ENCODE measurements around the gene PSMD13.
A peak's percentile ranks its signal among the peaks of the same experiment; 100 is the strongest.
"Not testable (repeated sequence)": the region's sequence is repeated elsewhere in the genome, so short reads cannot be mapped to it uniquely, and the experiment has no call there.

PSMD13 gene

GRCh38 chr11:220641-221215 is 16.0 kb upstream of the PSMD13 start:
- DNase-seq, result not testable (repeated sequence)

GRCh38 chr11:221539-221938 is 15.2 kb upstream of the PSMD13 start:
- DNase-seq, result no peak

- DNase-seq, result no peak
These were observed 14.6 kb upstream of the PSMD13 start for GRCh38 chr11:221998-222789.

- no peak for DNase-seq
These were observed 13.6 kb upstream of the PSMD13 start for GRCh38 chr11:223026-223789.

GRCh38 chr11:223884-224283 is 12.9 kb upstream of the PSMD13 start:
- no peak for DNase-seq

- no peak for DNase-seq
These were observed 12.4 kb upstream of the PSMD13 start for GRCh38 chr11:224424-224823.

- DNase-seq, result no peak
These were observed 10.9 kb upstream of the PSMD13 start for GRCh38 chr11:225734-226453.

GRCh38 chr11:227824-228379 is 8.9 kb upstream of the PSMD13 start:
- DNase-seq, result no peak

GRCh38 chr11:230431-230830 is 6.3 kb upstream of the PSMD13 start:
- no peak for DNase-seq

GRCh38 chr11:232783-233565 is 3.8 kb upstream of the PSMD13 start:
- no peak for DNase-seq

- no peak for DNase-seq
These were observed 1.6 kb upstream of the PSMD13 start for GRCh38 chr11:235180-235579.

- DNase-seq, result no peak
These were observed 1.2 kb upstream of the PSMD13 start for GRCh38 chr11:235609-235996.

GRCh38 chr11:235997-236773 is 591 bp upstream of the PSMD13 start, which contains the start of gene SIRT3:
Gene SIRT3, minus strand, starts transcription at chr11:236342. Its CDS starts 14 bp downstream, at chr11:236328.
- DNase-seq, result peak; percentile 15

GRCh38 chr11:238346-238745 is 1.6 kb downstream of the PSMD13 start:
- not testable (repeated sequence) for DNase-seq

GRCh38 chr11:240315-240714 is 3.5 kb downstream of the PSMD13 start:
- no peak for DNase-seq

GRCh38 chr11:241634-242033 is 4.9 kb downstream of the PSMD13 start:
- DNase-seq, result no peak

GRCh38 chr11:244376-244775 is 7.6 kb downstream of the PSMD13 start:
- no peak for DNase-seq

- no peak for DNase-seq
These were observed 12.3 kb downstream of the PSMD13 start for GRCh38 chr11:249062-249461.

- DNase-seq, result no peak
These were observed 13.5 kb downstream of the PSMD13 start for GRCh38 chr11:250274-250673.

GRCh38 chr11:250740-251299 is 14.0 kb downstream of the PSMD13 start:
- DNase-seq, result no peak

- DNase-seq, result no peak
These were observed 14.8 kb downstream of the PSMD13 start for GRCh38 chr11:251550-251949.
